OCI-LY7 (cell line): ENCODE data around the gene PPP6R3. TPM values are rescaled to one million over a fixed set of nuclear protein-coding genes. Genes with fewer than 3 reads are reported as not detected.

Experiments used
- BruUV-seq: library from RNA; stranded (reverse); fragments of 400-500 nt; replicated peaks from 2 replicates; lab custom pipeline; 2021; lab: Mats Ljungman, UMichigan
- CTCF ChIA-PET: fragments of 300-600 bp; sonication (Branson Sonifier 250); formaldehyde crosslinking; loops from one replicate; lab custom pipeline; 2022; ENCODE audit warnings: antibody characterized with exemption; ENCODE audit not compliant: unreplicated experiment; lab: Charles Lee
- POLR2A ChIA-PET: fragments of 300-600 bp; sonication (Branson Sonifier 250); formaldehyde crosslinking; loops from one replicate; lab custom pipeline; 2022; ENCODE audit warnings: antibody characterized with exemption; lab: Charles Lee
- DNase-seq: peaks from one replicate; pipeline ENCODE4 v3.0.0-alpha.2; 2015; ENCODE audit warnings: low spot score
- H2AFZ ChIP-seq: fragments of 200-600 bp; sonication (generic), shearing (Covaris generic); 2 replicates; pipeline ENCODE4 v1.6.1; 2014; ENCODE audit warnings: mild to moderate bottlenecking, antibody characterized with exemption, low read length, moderate library complexity
- H3K27ac ChIP-seq: fragments of 200-600 bp; sonication (generic); 2 replicates; pipeline ENCODE4 v1.5.1; 2014; ENCODE audit warnings: mixed run types, low read depth, mild to moderate bottlenecking, moderate library complexity, low read length, inconsistent platforms; ENCODE audit not compliant: poor library complexity, severe bottlenecking
- H3K36me3 ChIP-seq: fragments of 200-600 bp; sonication (generic); 2 replicates; pipeline ENCODE4 v1.6.1; 2014; ENCODE audit warnings: mild to moderate bottlenecking, antibody characterized with exemption, low read length, moderate library complexity, mixed read lengths; ENCODE audit not compliant: insufficient read depth
- H3K4me1 ChIP-seq: fragments of 200-600 bp; sonication (generic); 2 replicates; pipeline ENCODE4 v1.5.1; 2014; ENCODE audit warnings: mild to moderate bottlenecking, low read length; ENCODE audit not compliant: insufficient read depth, poor library complexity, severe bottlenecking
- H3K4me2 ChIP-seq: fragments of 200-600 bp; sonication (generic); 2 replicates; pipeline ENCODE4 v1.6.1; 2014; ENCODE audit warnings: mild to moderate bottlenecking, low read length
- H3K4me3 ChIP-seq: fragments of 200-600 bp; sonication (generic); 2 replicates; pipeline ENCODE4 v1.5.1; 2014; ENCODE audit warnings: mild to moderate bottlenecking, low read depth, low read length; ENCODE audit not compliant: poor library complexity, severe bottlenecking
- H3K79me2 ChIP-seq: fragments of 200-600 bp; sonication (generic); 2 replicates; pipeline ENCODE4 v1.6.1; 2016; ENCODE audit warnings: low read depth, mild to moderate bottlenecking, low read length, moderate library complexity, mixed read lengths; ENCODE audit not compliant: insufficient read depth
- H3K9me2 ChIP-seq: fragments of 200-600 bp; sonication (generic); 2 replicates; pipeline ENCODE4 v1.6.1; 2016; ENCODE audit warnings: mild to moderate bottlenecking, low read length, mixed read lengths; ENCODE audit not compliant: insufficient read depth
- H3K9me3 ChIP-seq: fragments of 200-600 bp; sonication (generic); 2 replicates; pipeline ENCODE4 v1.6.1; 2014; ENCODE audit warnings: mild to moderate bottlenecking, mixed run types, low read length, mixed read lengths
- H4K20me1 ChIP-seq: fragments of 200-600 bp; sonication (generic); 2 replicates; pipeline ENCODE4 v1.6.1; 2014; ENCODE audit warnings: mild to moderate bottlenecking, antibody characterized with exemption, low read length, moderate library complexity, mixed read lengths; ENCODE audit not compliant: insufficient read depth
- CTCF ChIP-seq: fragments of 200-600 bp; sonication (generic); conservative IDR thresholded peaks from 2 replicates; pipeline ENCODE4 v1.5.1; 2014; ENCODE audit warnings: mild to moderate bottlenecking, antibody characterized with exemption, low read length, moderate library complexity, mixed read lengths
- EZH2phosphoT487 ChIP-seq: fragments of 200-600 bp; sonication (generic); IDR thresholded peaks from 2 replicates; pipeline ENCODE4 v1.6.1; 2018; ENCODE audit warnings: low read depth, borderline replicate concordance, mild to moderate bottlenecking, mixed run types, antibody characterized with exemption, low read length, moderate library complexity, mixed read lengths
- intact Hi-C: fragments of 100-400 bp; cut with micrococcal nuclease; formaldehyde crosslinking; loops from one replicate; pipeline ENCODE4 v1.10.0; 2022; ENCODE audit not compliant: unreplicated experiment
- total RNA-seq, 2 experiments: library from RNA; depleted of rRNA in 1 of 2; stranded (reverse); fragments of >200 nt in 1 of 2; shearing (Covaris generic) in 1 of 2; gene quantifications; 2 replicates each; pipeline ENCODE4 v1.2.3, GENCODE V29; 2014 to 2022

The PPP6R3 gene
- total RNA-seq, 2 experiments from 2014 or later: 122 to 151 TPM

- H3K4me1 ChIP-seq: no peaks in the 10 kb centered on the region
- no peaks in the 10 kb centered on the region for H3K9me2 ChIP-seq
- DNase-seq: no peak
- ChIA-PET CTCF (no interaction called here), POLR2A (no interaction called here)
- H3K36me3 ChIP-seq: peaks cover 93% of the 10 kb centered on the region
- no peak for TF ChIP-seq EZH2phosphoT487
- TF ChIP-seq CTCF: no peak
- H3K4me2 ChIP-seq: no peak overlapping the region
- no TSS peak for BruUV-seq
- no peaks in the 10 kb centered on the region for H4K20me1 ChIP-seq
- no peaks in the 10 kb centered on the region for H3K79me2 ChIP-seq
- H3K9me3 ChIP-seq: no peaks in the 10 kb centered on the region
- H2AFZ ChIP-seq: no peak overlapping the region
- H3K27ac ChIP-seq: no peak overlapping the region
- H3K4me3 ChIP-seq: no peak overlapping the region
- intact Hi-C loops: no loop called here
Observed at GRCh38 chr11:68598816-68599653, 138.5 kb downstream of the PPP6R3 start.

- TF ChIP-seq CTCF: no peak
- TF ChIP-seq EZH2phosphoT487: no peak
- POLR2A ChIA-PET: no interaction called here
- no peaks in the 10 kb centered on the region for H3K9me2 ChIP-seq
Observed at GRCh38 chr11:68601147-68601546, 140.6 kb downstream of the PPP6R3 start.

GRCh38 chr11:68609761-68610160 lies 149.2 kb downstream of the PPP6R3 start:
- no peaks in the 10 kb centered on the region for H4K20me1 ChIP-seq
- no peaks in the 10 kb centered on the region for H3K9me2 ChIP-seq
- H3K9me3 ChIP-seq: no peaks in the 10 kb centered on the region
- no peak overlapping the region for H3K27ac ChIP-seq
- no peak for DNase-seq
- ChIA-PET POLR2A (interaction anchor here (0.5 kb wide), 1 partner anchor 1510 kb away, joined by 3 read pairs; no protein-coding TSS in a partner anchor), CTCF (no interaction called here)
- no peaks in the 10 kb centered on the region for H3K79me2 ChIP-seq
- H3K4me3 ChIP-seq: no peak overlapping the region
- H2AFZ ChIP-seq: no peak overlapping the region
- peaks cover 100% of the 10 kb centered on the region for H3K36me3 ChIP-seq
- TF ChIP-seq CTCF (no peak), EZH2phosphoT487 (no peak)
- H3K4me2 ChIP-seq: no peak overlapping the region
- intact Hi-C loops: no loop called here
- BruUV-seq: no TSS peak
- no peaks in the 10 kb centered on the region for H3K4me1 ChIP-seq

More at GRCh38 chr11:68601147-68601546, 140.6 kb downstream of the PPP6R3 start:
- no peaks in the 10 kb centered on the region for H3K9me3 ChIP-seq
- no peak overlapping the region for H3K4me3 ChIP-seq
- BruUV-seq: no TSS peak
- H4K20me1 ChIP-seq: no peaks in the 10 kb centered on the region
- no peaks in the 10 kb centered on the region for H3K4me1 ChIP-seq
- intact Hi-C loops: no loop called here
- peaks cover 98% of the 10 kb centered on the region for H3K36me3 ChIP-seq
- CTCF ChIA-PET: no interaction called here
- H2AFZ ChIP-seq: no peak overlapping the region
- no peaks in the 10 kb centered on the region for H3K79me2 ChIP-seq
- no peak overlapping the region for H3K27ac ChIP-seq
- H3K4me2 ChIP-seq: no peak overlapping the region
- no peak for DNase-seq
